Measurements from ENCODE around the gene NBEA.

Gene NBEA

GRCh38 chr13:35496006-35496405 is 553.9 kb downstream of the NBEA start:
- no peak for DNase-seq (ENCODE audit: low read depth)
- Histone ChIP-seq H3K4me3 (ENCODE audit: low read length) (no peak overlapping the region), H3K9me3 (ENCODE audit: control insufficient read depth, low read length) (no peaks in the 10 kb centered on the region), H3K9ac (ENCODE audit: low read length) (no peak overlapping the region), H3K27me3 (replicated peaks; ENCODE audit: control insufficient read depth, insufficient read depth, low read length) (no peaks in the 10 kb centered on the region), H3K36me3 (ENCODE audit: control insufficient read depth, insufficient read depth, low read length, severe bottlenecking) (no peaks in the 10 kb centered on the region), H3K4me1 (ENCODE audit: control insufficient read depth, insufficient read depth, low read length) (peaks cover 12% of the 10 kb centered on the region)

DNA sequence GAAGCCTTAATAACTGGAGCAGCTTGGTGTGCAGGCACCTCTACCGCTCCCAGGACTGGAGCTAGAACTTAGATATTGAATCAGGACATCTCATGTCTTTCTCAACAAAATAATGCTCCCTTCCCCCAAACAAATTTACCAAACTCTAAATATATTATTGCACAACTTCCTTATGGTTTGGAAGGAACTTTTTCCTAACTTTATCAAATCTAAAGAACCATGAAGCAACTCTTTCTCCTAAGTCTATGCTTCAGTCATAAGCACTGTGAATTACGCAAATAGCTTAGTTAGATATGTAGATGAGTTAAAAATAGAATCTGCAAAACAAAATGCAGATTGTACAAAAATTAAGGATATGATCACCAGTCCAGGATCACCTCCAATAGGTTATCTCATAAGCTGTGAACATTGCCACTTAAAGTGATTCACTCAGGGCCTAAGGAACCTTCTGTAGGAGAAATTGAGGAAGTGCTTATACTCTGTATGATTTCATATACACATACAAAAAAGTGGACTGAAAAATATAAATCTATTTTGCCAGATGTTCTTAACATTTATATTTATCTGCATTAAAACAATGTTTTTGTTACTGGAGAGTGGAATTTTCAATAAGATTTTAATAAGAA is 554.8 kb downstream of the NBEA start:
- Histone ChIP-seq H3K9me3 (ENCODE audit: control insufficient read depth, low read length) (no peaks in the 10 kb centered on the region), H3K4me1 (ENCODE audit: control insufficient read depth, insufficient read depth, low read length) (peaks cover 14% of the 10 kb centered on the region), H3K27me3 (replicated peaks; ENCODE audit: control insufficient read depth, insufficient read depth, low read length) (no peaks in the 10 kb centered on the region), H3K36me3 (ENCODE audit: control insufficient read depth, insufficient read depth, low read length, severe bottlenecking) (no peaks in the 10 kb centered on the region), H3K9ac (ENCODE audit: low read length) (no peak overlapping the region), H3K4me3 (ENCODE audit: low read length) (no peak overlapping the region)
- peak; percentile 74 for DNase-seq (ENCODE audit: low read depth)

GRCh38 chr13:35498231-35498630 is 556.2 kb downstream of the NBEA start:
- Histone ChIP-seq H3K9me3 (ENCODE audit: control insufficient read depth, low read length) (no peaks in the 10 kb centered on the region), H3K36me3 (ENCODE audit: control insufficient read depth, insufficient read depth, low read length, severe bottlenecking) (no peaks in the 10 kb centered on the region), H3K27me3 (replicated peaks; ENCODE audit: control insufficient read depth, insufficient read depth, low read length) (no peaks in the 10 kb centered on the region), H3K4me3 (ENCODE audit: low read length) (no peak overlapping the region), H3K4me1 (ENCODE audit: control insufficient read depth, insufficient read depth, low read length) (peaks cover 16% of the 10 kb centered on the region), H3K9ac (ENCODE audit: low read length) (no peak overlapping the region)
- no peak for DNase-seq (ENCODE audit: low read depth)

DNA sequence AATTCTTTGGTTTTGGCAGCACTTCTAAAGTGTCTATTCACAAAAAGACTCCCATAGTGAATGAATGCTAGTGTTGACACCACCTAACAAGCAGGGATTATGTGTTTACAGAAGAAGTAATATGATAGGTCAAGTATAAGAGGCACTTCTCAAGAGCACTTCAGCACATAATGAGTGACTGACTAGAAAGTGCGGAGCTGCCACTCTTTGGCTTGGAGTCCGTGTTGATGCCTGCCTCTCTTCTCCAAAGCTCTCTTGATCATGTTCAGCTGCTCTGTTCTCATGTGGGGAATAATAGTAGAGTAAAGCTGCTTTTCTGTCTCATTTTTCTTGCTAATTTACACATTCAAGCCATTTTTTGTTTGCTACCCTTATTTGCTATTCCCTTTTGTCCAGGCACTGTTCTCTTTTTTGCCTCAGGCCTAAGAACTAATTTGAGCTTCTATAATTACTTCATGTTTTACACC is 557.2 kb downstream of the NBEA start:
- no peak overlapping the region for H3K9ac ChIP-seq (ENCODE audit: low read length)
- H3K4me3 ChIP-seq (ENCODE audit: low read length): no peak overlapping the region
- no peaks in the 10 kb centered on the region for H3K9me3 ChIP-seq (ENCODE audit: control insufficient read depth, low read length)
- DNase-seq (ENCODE audit: low read depth): no peak
- H3K36me3 ChIP-seq (ENCODE audit: control insufficient read depth, insufficient read depth, low read length, severe bottlenecking): no peaks in the 10 kb centered on the region
- H3K27me3 ChIP-seq (replicated peaks; ENCODE audit: control insufficient read depth, insufficient read depth, low read length): no peaks in the 10 kb centered on the region
- H3K4me1 ChIP-seq (ENCODE audit: control insufficient read depth, insufficient read depth, low read length): peaks cover 16% of the 10 kb centered on the region

DNA sequence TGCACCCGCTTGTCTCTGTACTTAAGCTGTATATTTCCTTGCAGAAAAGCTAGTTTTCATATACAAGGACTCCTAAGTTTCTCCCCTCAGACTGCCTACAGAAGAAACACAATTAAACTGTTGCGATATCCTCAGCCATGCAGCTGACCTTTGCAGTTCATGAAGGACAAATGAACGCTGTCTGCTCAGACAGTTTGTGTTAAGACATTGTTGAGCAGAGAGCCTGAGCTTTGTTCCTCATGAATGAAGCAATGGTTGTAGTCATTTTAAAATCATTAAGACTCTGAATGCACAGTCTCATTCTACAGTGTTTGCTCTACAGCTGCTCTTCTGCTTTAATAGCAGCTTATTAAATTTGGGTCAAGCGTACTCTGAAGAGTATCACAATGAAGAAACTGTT is 557.6 kb downstream of the NBEA start:
- H3K27me3 ChIP-seq (replicated peaks; ENCODE audit: control insufficient read depth, insufficient read depth, low read length): no peaks in the 10 kb centered on the region
- H3K36me3 ChIP-seq (ENCODE audit: control insufficient read depth, insufficient read depth, low read length, severe bottlenecking): no peaks in the 10 kb centered on the region
- peaks cover 16% of the 10 kb centered on the region for H3K4me1 ChIP-seq (ENCODE audit: control insufficient read depth, insufficient read depth, low read length)
- H3K9me3 ChIP-seq (ENCODE audit: control insufficient read depth, low read length): no peaks in the 10 kb centered on the region
- DNase-seq (ENCODE audit: low read depth): peak; percentile 34
- H3K4me3 ChIP-seq (ENCODE audit: low read length): no peak overlapping the region
- no peak overlapping the region for H3K9ac ChIP-seq (ENCODE audit: low read length)

- H3K4me1 ChIP-seq (ENCODE audit: control insufficient read depth, insufficient read depth, low read length): peaks cover 16% of the 10 kb centered on the region
- no peak overlapping the region for H3K4me3 ChIP-seq (ENCODE audit: low read length)
- no peak overlapping the region for H3K9ac ChIP-seq (ENCODE audit: low read length)
- H3K27me3 ChIP-seq (replicated peaks; ENCODE audit: control insufficient read depth, insufficient read depth, low read length): no peaks in the 10 kb centered on the region
- H3K36me3 ChIP-seq (ENCODE audit: control insufficient read depth, insufficient read depth, low read length, severe bottlenecking): no peaks in the 10 kb centered on the region
- DNase-seq (ENCODE audit: low read depth): no peak
- H3K9me3 ChIP-seq (ENCODE audit: control insufficient read depth, low read length): no peaks in the 10 kb centered on the region
Observed at GRCh38 chr13:35500144-35500543, 558.1 kb downstream of the NBEA start.

- Histone ChIP-seq H3K9me3 (ENCODE audit: control insufficient read depth, low read length) (no peaks in the 10 kb centered on the region), H3K4me1 (ENCODE audit: control insufficient read depth, insufficient read depth, low read length) (peaks cover 9% of the 10 kb centered on the region), H3K36me3 (ENCODE audit: control insufficient read depth, insufficient read depth, low read length, severe bottlenecking) (no peaks in the 10 kb centered on the region), H3K4me3 (ENCODE audit: low read length) (no peak overlapping the region), H3K9ac (ENCODE audit: low read length) (no peak overlapping the region), H3K27me3 (replicated peaks; ENCODE audit: control insufficient read depth, insufficient read depth, low read length) (no peaks in the 10 kb centered on the region)
- DNase-seq (ENCODE audit: low read depth): no peak
Observed at GRCh38 chr13:35501661-35502235, 559.7 kb downstream of the NBEA start.

- Histone ChIP-seq H3K4me1 (ENCODE audit: control insufficient read depth, insufficient read depth, low read length) (peaks cover 4% of the 10 kb centered on the region), H3K9ac (ENCODE audit: low read length) (no peak overlapping the region), H3K4me3 (ENCODE audit: low read length) (no peak overlapping the region), H3K36me3 (ENCODE audit: control insufficient read depth, insufficient read depth, low read length, severe bottlenecking) (no peaks in the 10 kb centered on the region), H3K27me3 (replicated peaks; ENCODE audit: control insufficient read depth, insufficient read depth, low read length) (no peaks in the 10 kb centered on the region), H3K9me3 (ENCODE audit: control insufficient read depth, low read length) (no peaks in the 10 kb centered on the region)
- no peak for DNase-seq (ENCODE audit: low read depth)
Observed at GRCh38 chr13:35502456-35502855, 560.4 kb downstream of the NBEA start.

GRCh38 chr13:35512271-35512920 is 570.3 kb downstream of the NBEA start:
- peaks cover 11% of the 10 kb centered on the region for H3K4me1 ChIP-seq (ENCODE audit: control insufficient read depth, insufficient read depth, low read length)
- H3K4me3 ChIP-seq (ENCODE audit: low read length): peak overlapping the region; percentile 12
- H3K36me3 ChIP-seq (ENCODE audit: control insufficient read depth, insufficient read depth, low read length, severe bottlenecking): no peaks in the 10 kb centered on the region
- H3K27me3 ChIP-seq (replicated peaks; ENCODE audit: control insufficient read depth, insufficient read depth, low read length): no peaks in the 10 kb centered on the region
- H3K9me3 ChIP-seq (ENCODE audit: control insufficient read depth, low read length): no peaks in the 10 kb centered on the region
- peak; percentile 93 for DNase-seq (ENCODE audit: low read depth)
- peak overlapping the region; percentile 36 for H3K9ac ChIP-seq (ENCODE audit: low read length)

DNA sequence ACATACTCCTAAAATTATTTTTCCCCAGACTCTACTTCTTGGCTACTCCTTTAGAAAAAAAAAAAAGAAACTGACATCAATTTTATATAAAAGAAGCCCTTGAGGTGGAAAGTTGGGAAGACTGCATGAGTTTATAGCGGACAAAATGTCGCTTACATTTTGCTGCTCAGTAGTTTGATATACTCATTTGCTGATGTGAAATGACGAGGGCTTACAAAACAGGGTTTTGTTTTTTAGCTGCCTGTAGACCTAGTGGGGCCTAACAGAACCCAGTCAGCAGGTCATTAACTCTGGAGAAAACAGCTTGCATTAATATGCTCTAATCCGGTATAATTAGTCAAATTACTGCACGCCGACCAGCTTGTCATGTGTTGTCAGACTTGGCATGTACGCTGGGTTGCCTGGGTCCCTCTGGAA is 572.0 kb downstream of the NBEA start:
- H3K4me1 ChIP-seq (ENCODE audit: control insufficient read depth, insufficient read depth, low read length): peaks cover 11% of the 10 kb centered on the region
- H3K36me3 ChIP-seq (ENCODE audit: control insufficient read depth, insufficient read depth, low read length, severe bottlenecking): no peaks in the 10 kb centered on the region
- no peaks in the 10 kb centered on the region for H3K9me3 ChIP-seq (ENCODE audit: control insufficient read depth, low read length)
- no peaks in the 10 kb centered on the region for H3K27me3 ChIP-seq (replicated peaks; ENCODE audit: control insufficient read depth, insufficient read depth, low read length)
- no peak overlapping the region for H3K4me3 ChIP-seq (ENCODE audit: low read length)
- no peak for DNase-seq (ENCODE audit: low read depth)
- no peak overlapping the region for H3K9ac ChIP-seq (ENCODE audit: low read length)

- H3K36me3 ChIP-seq (ENCODE audit: control insufficient read depth, insufficient read depth, low read length, severe bottlenecking): no peaks in the 10 kb centered on the region
- H3K4me3 ChIP-seq (ENCODE audit: low read length): no peak overlapping the region
- DNase-seq (ENCODE audit: low read depth): no peak
- H3K27me3 ChIP-seq (replicated peaks; ENCODE audit: control insufficient read depth, insufficient read depth, low read length): no peaks in the 10 kb centered on the region
- no peaks in the 10 kb centered on the region for H3K9me3 ChIP-seq (ENCODE audit: control insufficient read depth, low read length)
- no peak overlapping the region for H3K9ac ChIP-seq (ENCODE audit: low read length)
- peaks cover 11% of the 10 kb centered on the region for H3K4me1 ChIP-seq (ENCODE audit: control insufficient read depth, insufficient read depth, low read length)
Observed at GRCh38 chr13:35514801-35515502, 572.9 kb downstream of the NBEA start.
